HCT116 (cell line): Measurements from ENCODE around the gene PRKAA2. TPM values are rescaled to one million over a fixed set of nuclear protein-coding genes. Genes with fewer than 3 reads are reported as not detected.

ENCODE experiments used
- ATAC-seq: fragments of 200-7000 bp; cut with Tn5 transposase; 2 replicates; pipeline ENCODE4 v1.9.1; 2020; ENCODE audit warnings: mild to moderate bottlenecking, moderate library complexity
- BruUV-seq: library from RNA; stranded (reverse); fragments of 400-500 nt; replicated peaks from 2 replicates; lab custom pipeline; 2021; lab: Mats Ljungman, UMichigan
- CTCF ChIA-PET: fragments of 300-600 bp; sonication (Branson Sonifier 250); formaldehyde crosslinking; loops from one replicate; lab custom pipeline; 2021; ENCODE audit warnings: antibody characterized with exemption; lab: Charles Lee
- POLR2A ChIA-PET: fragments of 300-600, 350-600 bp; sonication (Branson Sonifier 250); formaldehyde crosslinking; loops from one replicate; lab custom pipeline; 2021; ENCODE audit warnings: antibody characterized with exemption; lab: Charles Lee
- RAD21 ChIA-PET, 2 experiments: fragments of 300-600 bp; sonication (Branson Sonifier 250); formaldehyde crosslinking; loops; one replicate each; lab custom pipeline; 2023; ENCODE audit warnings: low total read pairs in 2 of 2; ENCODE audit not compliant: uncharacterized antibody in 2 of 2, unreplicated experiment in 2 of 2, low non-redundant PET in 1 of 2; lab: Charles Lee
- DNase-seq: peaks from one replicate; pipeline ENCODE4 v3.0.0-alpha.2; 2010; ENCODE audit warnings: low read depth, low spot score
- H2AFZ ChIP-seq: fragments of 200-600 bp; shearing (Covaris generic), sonication (generic); 2 replicates; pipeline ENCODE4 v1.6.1; 2017; ENCODE audit warnings: low read depth, mixed run types, mixed read lengths, antibody characterized with exemption, low read length; ENCODE audit not compliant: poor library complexity, severe bottlenecking
- H3K27ac ChIP-seq: 2 replicates; pipeline ENCODE4 v1.5.1; 2012; ENCODE audit warnings: low read depth, low read length
- H3K27me3 ChIP-seq: fragments of 200-600 bp; sonication (generic); 2 replicates; pipeline ENCODE4 v1.6.1; 2016; ENCODE audit warnings: mixed run types, low read length, mixed read lengths; ENCODE audit not compliant: insufficient read depth
- H3K36me3 ChIP-seq, 2 experiments: fragments of 200-500 bp in 1 of 2; fragments of 200-600 bp in 1 of 2; sonication (Bioruptor generic) in 1 of 2; sonication (generic) in 1 of 2; 2 replicates each; pipeline versions ENCODE4 v1.5.1 to v1.6.1; 2014 to 2016; ENCODE audit warnings: low read length in 2 of 2, inconsistent platforms in 1 of 2, mixed read lengths in 1 of 2, mixed run types in 1 of 2; ENCODE audit not compliant: insufficient read depth in 2 of 2, control insufficient read depth in 1 of 2
- H3K4me1 ChIP-seq, 2 experiments: fragments of 200-600 bp in 1 of 2; sonication (generic) in 1 of 2; 2 replicates each; pipeline versions ENCODE4 v1.5.1 to v1.6.1; 2012 to 2017; ENCODE audit warnings: low read length in 2 of 2, inconsistent platforms in 1 of 2, mild to moderate bottlenecking in 1 of 2, mixed read lengths in 1 of 2, mixed run types in 1 of 2, moderate library complexity in 1 of 2; ENCODE audit not compliant: insufficient read depth in 2 of 2, control insufficient read depth in 1 of 2
- H3K4me2 ChIP-seq: fragments of 200-600 bp; sonication (generic); 2 replicates; pipeline ENCODE4 v1.6.1; 2017; ENCODE audit warnings: mixed run types, low read length, mixed read lengths
- H3K4me3 ChIP-seq, 2 experiments: fragments of 200-600 bp in 1 of 2; sonication (generic) in 1 of 2; replicated peaks in 1 of 2; 2 replicates each; pipeline ENCODE4 v1.5.1; 2011 to 2016; ENCODE audit warnings: low read length in 2 of 2, control low read depth in 1 of 2, low read depth in 1 of 2, mild to moderate bottlenecking in 1 of 2, mixed read lengths in 1 of 2, mixed run types in 1 of 2
- H3K79me2 ChIP-seq: fragments of 200-600 bp; sonication (generic); 2 replicates; pipeline ENCODE4 v1.6.1; 2017; ENCODE audit warnings: mild to moderate bottlenecking, mixed run types, low read length, moderate library complexity, mixed read lengths; ENCODE audit not compliant: insufficient read depth
- H3K9ac ChIP-seq: fragments of 200-600 bp; sonication (generic); 2 replicates; pipeline ENCODE4 v1.6.1; 2016; ENCODE audit warnings: low read length, mixed read lengths
- H3K9me2 ChIP-seq: fragments of 200-600 bp; sonication (generic), shearing (Covaris generic); 2 replicates; pipeline ENCODE4 v1.6.1; 2017; ENCODE audit warnings: mixed run types, mild to moderate bottlenecking, moderate library complexity; ENCODE audit not compliant: insufficient read depth
- H3K9me3 ChIP-seq, 2 experiments: fragments of 200-500 bp in 1 of 2; fragments of 200-600 bp in 1 of 2; sonication (Bioruptor generic) in 1 of 2; sonication (generic) in 1 of 2; 2 replicates each; pipeline ENCODE4 v1.6.1; 2014 to 2017; ENCODE audit warnings: low read length in 2 of 2, mixed read lengths in 2 of 2, inconsistent platforms in 1 of 2, low read depth in 1 of 2, mild to moderate bottlenecking in 1 of 2, mixed run types in 1 of 2, moderate library complexity in 1 of 2; ENCODE audit not compliant: control insufficient read depth in 1 of 2, insufficient read depth in 1 of 2
- H4K20me1 ChIP-seq: fragments of 200-600 bp; sonication (generic), shearing (Covaris generic); 2 replicates; pipeline ENCODE4 v1.6.1; 2017; ENCODE audit warnings: mixed run types, mild to moderate bottlenecking, moderate library complexity; ENCODE audit not compliant: insufficient read depth
- CEBPB ChIP-seq: IDR thresholded peaks from 2 replicates; pipeline ENCODE4 v1.6.1; 2012; ENCODE audit warnings: low read depth
- EZH2phosphoT487 ChIP-seq: fragments of 200-600 bp; IDR thresholded peaks from 2 replicates; pipeline ENCODE4 v1.6.1; 2018; ENCODE audit warnings: antibody characterized with exemption, borderline replicate concordance
- FOSL1 ChIP-seq: IDR thresholded peaks from 2 replicates; pipeline ENCODE4 v1.6.1; 2012; ENCODE audit warnings: low read depth
- MAX ChIP-seq: IDR thresholded peaks from 2 replicates; pipeline ENCODE4 v1.6.1; 2012
- POLR2A ChIP-seq: IDR thresholded peaks from 2 replicates; pipeline ENCODE4 v1.7.0; 2011; ENCODE audit warnings: borderline replicate concordance; ENCODE audit not compliant: insufficient read depth, insufficient read length; ENCODE audit errors: extremely low read depth
- REST ChIP-seq: IDR thresholded peaks from 2 replicates; pipeline ENCODE4 v1.6.1; 2012; ENCODE audit warnings: low read depth
- TCF7L2 ChIP-seq: IDR thresholded peaks from 2 replicates; pipeline ENCODE4 v1.7.0; 2011; ENCODE audit warnings: borderline replicate concordance, inconsistent platforms; ENCODE audit not compliant: insufficient read depth, insufficient read length; ENCODE audit errors: extremely low read depth
- intact Hi-C: fragments of 100-400 bp; cut with micrococcal nuclease; formaldehyde crosslinking; loops from 2 replicates; pipeline ENCODE4 v1.10.0; 2022
- total RNA-seq: library from RNA; stranded (reverse); gene quantifications from one replicate; pipeline ENCODE4 v1.2.1, GENCODE V29; 2021; ENCODE audit not compliant: unreplicated experiment
- TF ChIP-seq, protein P1 (sequence below): IDR thresholded peaks from 2 replicates; pipeline ENCODE4 v1.6.1; 2012

Gene PRKAA2
- total RNA-seq, 1 experiment from 2014 or later: 1.6 TPM

- Histone ChIP-seq H3K27me3 (peaks cover 43% of the 10 kb centered on the region), H2AFZ (no peak overlapping the region), H3K9me3 (no peaks in the 10 kb centered on the region), H3K4me1 (no peaks in the 10 kb centered on the region), H4K20me1 (peaks cover 3% of the 10 kb centered on the region; the same call in 1 of the 2 replicates), H3K9ac (no peak overlapping the region), H3K27ac (no peak overlapping the region), H3K4me3 (no peak overlapping the region), H3K79me2 (no peaks in the 10 kb centered on the region), H3K36me3 (no peaks in the 10 kb centered on the region), H3K9me2 (no peaks in the 10 kb centered on the region), H3K4me2 (no peak overlapping the region)
- ChIA-PET CTCF (no interaction called here), RAD21 (no interaction called here), POLR2A (no interaction called here)
- intact Hi-C loops: loop anchor here (10.0 kb wide), 1 partner anchor 1574 kb away; no protein-coding TSS in a partner anchor
- no peak for ATAC-seq
- DNase-seq: no peak
- no peak for TF ChIP-seq MAX
- no peak for TF ChIP-seq CEBPB
- TF ChIP-seq, protein P1, sequence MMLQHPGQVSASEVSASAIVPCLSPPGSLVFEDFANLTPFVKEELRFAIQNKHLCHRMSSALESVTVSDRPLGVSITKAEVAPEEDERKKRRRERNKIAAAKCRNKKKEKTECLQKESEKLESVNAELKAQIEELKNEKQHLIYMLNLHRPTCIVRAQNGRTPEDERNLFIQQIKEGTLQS: no peak
- no peak for TF ChIP-seq FOSL1
- TF ChIP-seq POLR2A: no peak
- TF ChIP-seq EZH2phosphoT487: no peak
- TF ChIP-seq TCF7L2: no peak
- no peak for TF ChIP-seq REST
- no TSS peak for BruUV-seq
Observed at GRCh38 chr1:56719171-56719570, 74.1 kb downstream of the PRKAA2 start.
